Mononuclear cell (primary cell): ENCODE data around the gene ECM2. TPM values are rescaled to one million over a fixed set of nuclear protein-coding genes. Genes with fewer than 3 reads are reported as not detected.

Experiments
- H3K27me3 ChIP-seq: 2 replicates; pipeline ENCODE4 v1.6.0; 2011; ENCODE audit warnings: low read length, control low read depth; ENCODE audit not compliant: insufficient read depth
- H3K4me1 ChIP-seq: 2 replicates; pipeline ENCODE4 v1.5.1; 2011; ENCODE audit warnings: mild to moderate bottlenecking, low read length, control low read depth; ENCODE audit not compliant: insufficient read depth
- H3K4me3 ChIP-seq: 2 replicates; pipeline ENCODE4 v1.5.1; 2011; ENCODE audit warnings: mild to moderate bottlenecking, low read length, moderate library complexity
- H3K9me3 ChIP-seq: 2 replicates; pipeline ENCODE4 v1.5.1; 2011; ENCODE audit warnings: low read depth, mild to moderate bottlenecking, control low read depth, low read length
- total RNA-seq: library from RNA; depleted of rRNA; stranded (reverse); fragments of >200 nt; gene quantifications from one replicate; pipeline ENCODE4 v1.2.3, GENCODE V29; 2012

ECM2 gene
- total RNA-seq, 1 donor: 0.31 TPM

GRCh38 chr9:92516521-92516920 lies 19.3 kb downstream of the ECM2 start:
- H3K4me3 ChIP-seq: no peak overlapping the region
- no peaks in the 10 kb centered on the region for H3K27me3 ChIP-seq
- H3K4me1 ChIP-seq: no peaks in the 10 kb centered on the region
- no peaks in the 10 kb centered on the region for H3K9me3 ChIP-seq

GRCh38 chr9:92514635-92515034 lies 21.2 kb downstream of the ECM2 start:
- H3K4me3 ChIP-seq: no peak overlapping the region
- H3K27me3 ChIP-seq: no peaks in the 10 kb centered on the region
- no peaks in the 10 kb centered on the region for H3K9me3 ChIP-seq
- H3K4me1 ChIP-seq: no peaks in the 10 kb centered on the region

GRCh38 chr9:92513349-92513748 lies 22.4 kb downstream of the ECM2 start:
- H3K27me3 ChIP-seq: no peaks in the 10 kb centered on the region
- H3K4me1 ChIP-seq: no peaks in the 10 kb centered on the region
- no peak overlapping the region for H3K4me3 ChIP-seq
- no peaks in the 10 kb centered on the region for H3K9me3 ChIP-seq

- H3K4me3 ChIP-seq: no peak overlapping the region
- H3K9me3 ChIP-seq: no peaks in the 10 kb centered on the region
Observed at GRCh38 chr9:92512622-92513021, 23.2 kb downstream of the ECM2 start.

GRCh38 chr9:92510747-92511146 lies 25.0 kb downstream of the ECM2 start:
- no peaks in the 10 kb centered on the region for H3K9me3 ChIP-seq
- H3K4me1 ChIP-seq: no peaks in the 10 kb centered on the region
- no peak overlapping the region for H3K4me3 ChIP-seq
- no peaks in the 10 kb centered on the region for H3K27me3 ChIP-seq

More at GRCh38 chr9:92512622-92513021, 23.2 kb downstream of the ECM2 start:
- no peaks in the 10 kb centered on the region for H3K4me1 ChIP-seq
- no peaks in the 10 kb centered on the region for H3K27me3 ChIP-seq

GRCh38 chr9:92509050-92509449 lies 26.7 kb downstream of the ECM2 start:
- no peaks in the 10 kb centered on the region for H3K27me3 ChIP-seq
- no peaks in the 10 kb centered on the region for H3K9me3 ChIP-seq
- H3K4me1 ChIP-seq: no peaks in the 10 kb centered on the region
- H3K4me3 ChIP-seq: no peak overlapping the region

- Histone ChIP-seq H3K9me3 (no peaks in the 10 kb centered on the region), H3K27me3 (no peaks in the 10 kb centered on the region), H3K4me1 (no peaks in the 10 kb centered on the region), H3K4me3 (no peak overlapping the region)
Observed at GRCh38 chr9:92508018-92508820, 27.6 kb downstream of the ECM2 start.

- Histone ChIP-seq H3K27me3 (no peaks in the 10 kb centered on the region), H3K4me3 (no peak overlapping the region), H3K4me1 (no peaks in the 10 kb centered on the region), H3K9me3 (no peaks in the 10 kb centered on the region)
Observed at GRCh38 chr9:92507496-92507895, 28.3 kb downstream of the ECM2 start.

- Histone ChIP-seq H3K4me1 (no peaks in the 10 kb centered on the region), H3K4me3 (no peak overlapping the region), H3K9me3 (no peaks in the 10 kb centered on the region), H3K27me3 (no peaks in the 10 kb centered on the region)
Observed at GRCh38 chr9:92507005-92507404, 28.8 kb downstream of the ECM2 start.

GRCh38 chr9:92506184-92506857 lies 29.5 kb downstream of the ECM2 start:
- Histone ChIP-seq H3K4me1 (no peaks in the 10 kb centered on the region), H3K4me3 (no peak overlapping the region), H3K9me3 (no peaks in the 10 kb centered on the region), H3K27me3 (no peaks in the 10 kb centered on the region)

- Histone ChIP-seq H3K9me3 (no peaks in the 10 kb centered on the region), H3K27me3 (no peaks in the 10 kb centered on the region), H3K4me3 (no peak overlapping the region), H3K4me1 (no peaks in the 10 kb centered on the region)
Observed at GRCh38 chr9:92504881-92505280, 30.9 kb downstream of the ECM2 start.

- Histone ChIP-seq H3K9me3 (no peaks in the 10 kb centered on the region), H3K4me1 (no peaks in the 10 kb centered on the region)
Observed at GRCh38 chr9:92503156-92503555, 32.6 kb downstream of the ECM2 start.

GRCh38 chr9:92501671-92502393 lies 34.0 kb downstream of the ECM2 start:
- H3K27me3 ChIP-seq: no peaks in the 10 kb centered on the region
- H3K4me1 ChIP-seq: no peaks in the 10 kb centered on the region
- H3K9me3 ChIP-seq: no peaks in the 10 kb centered on the region
- no peak overlapping the region for H3K4me3 ChIP-seq

More at GRCh38 chr9:92503156-92503555, 32.6 kb downstream of the ECM2 start:
- H3K4me3 ChIP-seq: no peak overlapping the region
- H3K27me3 ChIP-seq: no peaks in the 10 kb centered on the region

- Histone ChIP-seq H3K9me3 (no peaks in the 10 kb centered on the region), H3K27me3 (no peaks in the 10 kb centered on the region), H3K4me1 (no peaks in the 10 kb centered on the region), H3K4me3 (no peak overlapping the region)
Observed at GRCh38 chr9:92500725-92501124, 35.1 kb downstream of the ECM2 start.

GRCh38 chr9:92499701-92500100 lies 36.1 kb downstream of the ECM2 start:
- Histone ChIP-seq H3K27me3 (no peaks in the 10 kb centered on the region), H3K9me3 (no peaks in the 10 kb centered on the region), H3K4me3 (no peak overlapping the region)

More at GRCh38 chr9:92499701-92500100, 36.1 kb downstream of the ECM2 start:
- no peaks in the 10 kb centered on the region for H3K4me1 ChIP-seq
